Inflammatory macrophage (primary cell): ENCODE data around the gene ASPG.

Experiments
- DNase-seq, 2 donors: peaks; one replicate each; pipeline ENCODE4 v3.0.0-alpha.2; 2020 to 2022
- total RNA-seq, 18 experiments: gene quantifications; one replicate each; lab custom pipeline; 2026; ENCODE audit warnings: mixed read lengths in 6 of 18, inconsistent platforms in 2 of 18; lab: John Stamatoyannopoulos, UW

The ASPG gene
- 0 to 0.31 (median 0.14) reads per million in 18 experiments for total RNA-seq

DNA sequence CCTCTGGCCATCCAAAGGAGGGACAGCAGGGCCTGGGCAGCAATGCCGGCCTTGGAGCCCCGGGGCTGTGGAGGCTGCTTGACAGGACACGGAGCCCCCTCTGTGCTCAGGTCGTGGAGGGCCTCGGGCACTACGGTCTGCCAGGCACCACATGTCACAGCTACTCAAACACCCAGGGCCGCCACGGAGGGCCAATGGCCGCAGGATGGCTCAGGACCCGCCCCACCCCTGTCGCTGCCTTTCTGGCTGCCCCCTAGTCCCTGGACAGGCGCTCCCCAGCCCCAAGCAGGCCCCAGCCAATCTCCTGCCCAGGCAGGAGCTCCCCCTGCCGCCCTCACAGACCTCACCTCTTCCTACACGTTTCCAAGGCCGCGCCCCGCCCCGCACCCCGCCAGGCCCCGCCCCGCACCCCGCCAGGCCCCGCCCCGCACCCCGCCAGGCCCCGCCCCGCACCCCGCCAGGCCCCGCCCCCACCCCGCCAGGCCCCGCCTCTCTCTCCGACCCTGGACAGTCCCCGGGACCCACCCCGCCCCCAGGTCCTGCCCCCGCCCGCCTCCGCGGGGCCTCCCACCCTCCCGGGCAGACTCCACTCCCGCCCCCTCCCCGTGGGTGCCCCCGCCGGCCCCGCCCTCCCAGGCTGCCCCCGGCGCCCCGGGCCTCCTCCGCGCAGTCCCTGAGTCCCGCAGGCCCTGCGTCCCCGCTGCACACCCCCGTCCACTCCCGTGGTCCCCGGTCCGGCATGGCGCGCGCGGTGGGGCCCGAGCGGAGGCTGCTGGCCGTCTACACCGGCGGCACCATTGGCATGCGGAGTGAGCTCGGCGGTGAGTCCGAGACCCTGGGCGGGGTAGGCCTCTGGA is at the start of gene ASPG:
ASPG (plus strand) TSS at position 669 of the 857 bp plus-strand sequence; CDS start at position 740, 71 bp downstream.
- DNase-seq, result no peak

GRCh38 chr14:104036212-104036611 is 49.3 kb upstream of the ASPG start:
- DNase-seq, result no peak

DNA sequence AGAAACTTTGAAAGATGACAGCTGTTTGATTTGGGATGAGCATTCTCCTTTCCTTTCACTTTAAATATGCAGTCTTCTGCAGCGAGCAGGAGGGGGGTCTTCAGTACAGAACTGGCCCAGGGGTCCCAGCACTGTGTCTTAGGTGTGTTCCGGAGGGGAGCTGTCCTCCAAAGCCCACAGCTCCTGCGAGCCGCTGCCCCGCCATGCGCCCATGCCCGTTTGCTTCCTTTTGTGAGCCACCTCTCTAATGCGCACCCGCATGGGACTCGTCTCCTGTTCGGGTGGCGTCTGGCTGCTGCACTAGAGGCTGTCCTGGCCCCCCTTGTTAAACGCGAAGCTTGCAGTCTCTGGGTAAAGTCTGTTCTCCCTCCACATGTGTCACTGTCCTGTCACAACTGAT is 48.4 kb upstream of the ASPG start:
- DNase-seq, result no peak

- DNase-seq, result no peak
These were observed 47.6 kb upstream of the ASPG start for GRCh38 chr14:104037903-104038302.

DNA sequence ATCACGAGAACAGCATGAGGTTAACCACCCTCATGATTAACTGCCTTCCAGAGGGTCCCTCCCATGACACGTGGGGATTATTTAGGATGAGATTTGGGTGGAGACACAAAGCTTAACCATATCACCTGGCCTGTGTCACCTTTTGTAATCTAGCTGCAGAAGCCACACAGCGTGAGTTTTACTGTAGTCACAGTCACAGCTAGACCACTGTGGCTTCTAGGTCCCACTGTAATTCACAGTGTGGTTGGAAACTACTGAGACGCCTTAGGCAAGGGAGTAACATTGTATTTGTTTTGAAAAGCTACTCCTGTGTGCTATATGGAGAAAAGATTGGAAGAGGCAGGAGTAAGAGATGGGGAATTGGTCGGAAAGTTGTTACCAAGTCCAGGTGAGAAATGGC is 46.3 kb upstream of the ASPG start:
- DNase-seq, result no peak

DNA sequence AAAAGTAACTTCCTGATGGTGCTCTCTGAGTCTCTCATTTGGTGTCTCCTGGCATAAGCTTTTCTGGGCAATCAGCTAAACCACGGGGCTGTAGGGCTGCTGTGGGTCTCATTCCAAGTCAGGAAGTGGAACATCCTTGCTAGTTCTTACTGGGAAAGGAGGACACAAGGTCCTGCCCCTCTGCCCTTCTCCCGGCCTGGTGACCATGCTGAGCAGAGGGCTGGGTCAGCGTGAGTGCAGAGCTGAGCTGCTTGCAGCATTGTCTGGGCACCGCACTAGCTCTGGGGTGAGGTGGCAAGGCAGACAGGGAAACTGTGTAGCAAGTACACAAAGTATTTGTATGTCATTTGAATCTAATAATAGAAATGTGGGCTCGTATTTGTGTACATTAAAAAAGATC is 45.0 kb upstream of the ASPG start:
- DNase-seq, result no peak

DNA sequence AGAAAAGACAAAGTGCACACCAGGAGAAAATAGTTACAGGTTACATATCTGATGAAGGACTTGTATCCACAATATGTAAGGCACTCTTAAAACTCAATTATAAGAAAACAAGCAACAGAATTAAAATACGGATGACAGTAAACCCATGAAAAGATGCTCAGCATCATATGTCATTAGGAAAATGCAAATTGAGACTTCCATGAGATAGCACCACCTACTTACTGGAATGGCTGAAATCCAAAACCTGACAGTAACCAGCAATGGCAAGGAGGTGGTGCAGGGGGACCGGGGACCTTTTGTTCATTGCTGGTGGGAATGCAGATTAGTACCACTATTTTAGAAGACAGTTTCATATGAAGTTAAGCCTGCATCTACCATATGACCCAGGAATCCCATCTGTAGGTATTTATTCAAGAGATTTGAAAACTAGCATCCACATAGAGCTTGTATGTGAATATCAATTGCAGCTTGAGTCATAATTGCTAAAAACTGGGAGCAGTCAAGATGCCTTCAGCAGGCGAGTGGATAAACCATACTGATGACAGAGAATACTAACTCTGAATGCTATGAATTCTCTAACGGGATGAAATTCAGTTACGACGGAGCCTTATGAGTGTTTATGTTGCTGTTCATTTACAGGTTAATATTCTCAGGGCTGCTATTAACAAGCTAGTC is 43.9 kb upstream of the ASPG start:
- DNase-seq, result no peak

- no peak for DNase-seq
These were observed 41.5 kb upstream of the ASPG start for GRCh38 chr14:104044016-104044415.

GRCh38 chr14:104047761-104048160 is 37.7 kb upstream of the ASPG start:
- no peak for DNase-seq

DNA sequence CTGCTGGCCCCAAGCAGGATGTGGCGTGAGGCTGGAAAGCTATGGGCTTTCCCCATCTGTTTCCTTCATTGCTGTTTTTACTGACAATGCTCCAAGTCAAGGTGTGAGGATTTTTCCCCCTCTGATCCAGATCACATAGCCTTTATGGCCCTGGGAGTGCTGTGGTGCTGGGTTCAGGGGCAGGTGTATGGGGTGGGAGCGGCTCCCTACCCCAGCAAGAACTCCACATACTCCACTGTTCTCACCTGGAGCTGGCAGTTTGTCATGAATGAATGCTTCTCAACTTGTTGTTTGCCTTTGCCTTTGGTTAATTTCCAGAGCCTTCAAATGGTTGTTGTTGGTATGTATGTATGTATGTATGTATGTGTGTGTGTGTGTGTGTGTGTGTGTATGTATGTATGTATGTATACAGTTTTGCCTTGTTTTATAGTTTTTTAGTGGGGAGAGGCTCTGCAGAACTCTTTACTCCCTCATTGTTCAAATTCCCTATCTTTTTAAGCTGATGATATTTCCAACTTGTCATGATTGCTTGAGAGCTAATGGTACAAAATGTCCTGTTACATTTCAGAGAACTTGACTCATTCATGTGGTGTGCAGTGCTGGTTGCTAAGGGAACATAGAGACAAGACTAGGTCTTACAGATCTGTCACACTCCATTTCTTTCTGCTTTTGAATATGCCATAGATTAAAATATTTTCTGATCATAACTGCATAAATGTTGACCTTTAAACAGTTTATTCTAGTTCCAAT is 36.6 kb upstream of the ASPG start:
- no peak for DNase-seq

- no peak for DNase-seq
These were observed 35.8 kb upstream of the ASPG start for GRCh38 chr14:104049576-104050240.

GRCh38 chr14:104051092-104051813 is 34.2 kb upstream of the ASPG start:
- no peak for DNase-seq

DNA sequence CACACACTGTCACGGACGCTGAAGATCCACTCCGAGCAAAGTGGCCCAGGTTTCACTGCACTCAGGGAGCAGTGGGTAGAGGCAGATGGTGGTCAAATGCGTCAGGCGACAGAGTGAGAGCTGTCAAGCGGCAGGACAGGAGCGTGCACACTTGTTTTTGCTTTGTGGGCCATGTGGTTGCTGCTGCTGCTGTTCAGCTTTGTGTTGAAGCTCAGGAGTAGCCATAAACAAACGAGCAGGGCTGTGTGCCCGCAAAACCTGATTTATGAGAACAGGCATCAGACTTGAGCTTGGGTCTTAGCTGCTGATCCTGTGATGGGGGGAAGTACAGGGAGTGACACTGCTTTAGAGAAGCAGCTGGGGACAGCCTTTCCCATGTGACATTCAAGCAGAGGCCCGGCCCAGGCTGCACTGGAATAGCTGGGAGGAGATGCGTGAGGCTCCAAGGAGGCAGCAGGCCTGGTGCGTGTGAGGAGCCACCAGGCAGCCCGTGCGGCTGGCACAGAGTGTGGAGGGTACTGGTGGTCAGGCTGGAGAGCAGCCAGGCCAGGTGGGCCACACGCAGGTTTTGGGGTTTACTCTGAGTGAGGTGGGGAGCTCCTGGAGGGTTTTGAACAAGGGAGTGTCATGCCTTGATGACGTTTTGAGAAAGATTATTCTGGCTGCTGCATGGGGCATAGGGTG is 31.1 kb upstream of the ASPG start:
- no peak for DNase-seq

- peak; percentile 7 to 19 for DNase-seq
These were observed 23.2 kb upstream of the ASPG start for GRCh38 chr14:104062281-104062680.

DNA sequence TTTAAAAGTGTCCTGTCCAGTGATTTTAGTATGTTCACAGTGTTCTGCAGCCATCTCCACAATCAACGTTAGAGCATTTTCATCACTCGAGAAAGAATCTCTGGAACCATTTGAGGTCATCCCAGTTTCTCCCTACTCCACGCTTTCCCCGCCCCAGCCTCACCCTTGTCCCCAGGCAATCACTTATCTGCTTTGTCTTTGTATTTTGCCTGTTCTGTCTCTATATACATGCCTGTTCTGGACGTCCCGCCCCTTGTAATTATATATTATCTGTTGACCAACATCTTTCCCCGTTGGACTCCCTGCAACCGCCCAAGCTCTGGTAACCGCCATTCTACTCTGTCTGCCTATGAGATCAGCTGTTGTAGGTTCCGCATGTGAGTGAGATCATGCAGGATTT is 21.5 kb upstream of the ASPG start:
- no peak for DNase-seq

DNA sequence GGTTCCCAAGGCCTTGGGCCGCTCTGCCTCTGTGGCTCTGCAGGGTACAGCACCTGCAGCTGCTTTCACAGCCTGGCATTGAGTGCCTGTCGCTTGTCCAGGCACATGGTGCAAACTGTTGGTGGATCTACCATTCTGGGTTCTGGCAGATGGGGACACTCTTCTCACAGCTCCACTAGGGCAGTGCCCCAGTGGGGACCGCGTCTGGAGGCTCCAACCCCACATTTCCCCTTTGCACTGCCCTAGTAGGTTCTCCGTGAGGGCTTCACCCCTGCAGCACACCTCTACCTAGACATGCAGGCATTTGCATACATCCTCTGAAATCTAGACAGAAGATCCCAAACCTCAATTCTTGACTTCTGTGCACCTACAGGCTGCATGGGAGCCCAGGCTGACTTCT is 19.2 kb upstream of the ASPG start:
- DNase-seq, result no peak

GRCh38 chr14:104066719-104067295 is 18.7 kb upstream of the ASPG start:
- DNase-seq, result peak; percentile 5 to 7

GRCh38 chr14:104069541-104069940 is 16.0 kb upstream of the ASPG start:
- DNase-seq, result no peak

DNA sequence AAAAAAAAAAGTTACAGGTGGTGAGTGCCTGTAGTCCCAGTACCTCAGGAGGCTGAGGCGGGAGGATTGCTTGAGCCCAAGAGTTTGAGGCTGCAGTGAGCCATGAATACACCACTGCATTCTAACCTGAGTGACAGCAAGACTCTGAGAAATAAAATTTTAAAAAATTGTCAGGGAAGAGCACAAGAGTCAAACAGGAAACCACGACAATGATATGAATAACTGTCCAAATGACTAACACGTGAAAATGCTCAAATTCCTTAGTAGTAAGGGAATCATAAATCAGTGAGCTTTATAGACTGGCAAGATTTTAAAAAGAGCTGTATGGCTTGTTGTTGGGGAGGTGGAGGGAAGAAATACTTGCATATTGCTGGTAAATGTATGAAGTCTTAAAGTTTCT is 12.9 kb upstream of the ASPG start:
- DNase-seq, result no peak

DNA sequence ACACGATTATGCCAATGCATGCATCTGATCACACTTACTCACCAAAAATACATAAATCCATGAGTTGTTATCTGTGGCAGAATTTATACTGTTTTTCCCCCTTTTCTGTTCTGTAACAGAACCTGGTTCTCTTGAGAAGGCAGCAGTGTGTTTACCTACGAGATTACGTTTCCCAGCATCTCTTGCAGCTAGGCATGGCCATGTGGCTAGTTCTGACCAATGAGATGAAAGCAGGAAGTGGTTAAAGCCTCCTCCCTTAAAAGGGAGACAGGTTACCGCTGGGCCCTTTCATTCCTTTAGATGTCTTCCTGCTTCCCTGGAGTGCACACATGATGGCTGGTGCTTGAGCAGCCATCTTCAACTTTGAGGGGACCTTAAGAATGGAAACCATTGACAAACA is 11.7 kb upstream of the ASPG start:
- DNase-seq, result no peak

DNA sequence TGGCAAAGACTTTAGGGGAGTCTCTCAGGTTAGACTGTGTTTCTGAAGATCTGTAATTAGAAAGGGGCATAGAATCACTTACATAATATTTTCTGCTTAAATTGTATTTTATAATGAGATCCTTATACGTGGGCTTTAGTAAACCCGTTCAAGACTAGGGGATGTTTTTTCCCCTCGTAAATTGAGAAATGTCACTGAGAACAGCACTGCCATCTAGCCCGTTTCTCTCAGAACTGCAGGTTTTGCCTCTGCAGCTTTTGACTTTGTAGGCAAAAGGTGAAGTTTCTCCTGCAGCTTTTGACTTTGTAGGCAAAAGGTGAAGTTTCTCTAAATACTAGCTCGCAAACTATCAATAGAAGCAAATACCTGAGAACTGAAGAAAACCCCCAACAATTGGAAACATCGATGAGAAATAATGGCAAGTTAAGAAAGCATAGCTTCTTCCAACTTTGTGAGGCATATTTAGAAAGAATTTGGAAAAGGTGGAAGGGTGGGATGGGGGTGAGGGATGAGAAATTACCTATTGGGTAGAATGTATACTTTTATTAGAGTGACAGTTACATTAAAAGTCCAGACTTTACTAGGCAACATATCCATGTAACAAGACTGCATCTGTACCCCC is 9.9 kb upstream of the ASPG start:
- DNase-seq, result no peak
